IPS-18a (cell line): Measurements from ENCODE around the gene ENOX1.

ENCODE experiments used
- H3K27ac ChIP-seq: one replicate; pipeline ENCODE4 v1.5.1; 2013; ENCODE audit warnings: low read length
- H3K27me3 ChIP-seq: one replicate; pipeline ENCODE4 v1.6.1; 2013; ENCODE audit warnings: mild to moderate bottlenecking, low read length; ENCODE audit not compliant: control insufficient read depth, insufficient read depth
- H3K36me3 ChIP-seq: one replicate; pipeline ENCODE4 v1.6.1; 2013; ENCODE audit warnings: low read depth, low read length; ENCODE audit not compliant: control insufficient read depth
- H3K4me1 ChIP-seq: one replicate; pipeline ENCODE4 v1.6.1; 2013; ENCODE audit warnings: low read depth, low read length; ENCODE audit not compliant: control insufficient read depth
- H3K4me3 ChIP-seq: one replicate; pipeline ENCODE4 v1.5.1; 2013; ENCODE audit warnings: low read length
- H3K9ac ChIP-seq: one replicate; pipeline ENCODE4 v1.6.1; 2013; ENCODE audit warnings: mild to moderate bottlenecking, low read length, moderate library complexity
- H3K9me3 ChIP-seq: one replicate; pipeline ENCODE4 v1.6.1; 2013; ENCODE audit warnings: low read depth, low read length; ENCODE audit not compliant: control insufficient read depth

ENOX1 gene

GRCh38 chr13:43688227-43688907 lies 98.4 kb downstream of the ENOX1 start:
- Histone ChIP-seq H3K27me3 (no peaks in the 10 kb centered on the region), H3K9ac (no peak overlapping the region), H3K4me3 (no peak overlapping the region), H3K27ac (no peak overlapping the region), H3K9me3 (no peaks in the 10 kb centered on the region), H3K36me3 (no peaks in the 10 kb centered on the region), H3K4me1 (peaks cover 6% of the 10 kb centered on the region)

- Histone ChIP-seq H3K27ac (no peak overlapping the region), H3K9me3 (no peaks in the 10 kb centered on the region), H3K4me3 (no peak overlapping the region), H3K9ac (no peak overlapping the region), H3K4me1 (no peaks in the 10 kb centered on the region), H3K36me3 (no peaks in the 10 kb centered on the region), H3K27me3 (no peaks in the 10 kb centered on the region)
Measured at GRCh38 chr13:43687038-43687437, 99.7 kb downstream of the ENOX1 start.

- Histone ChIP-seq H3K4me3 (no peak overlapping the region), H3K4me1 (no peaks in the 10 kb centered on the region), H3K27me3 (no peaks in the 10 kb centered on the region), H3K27ac (no peak overlapping the region), H3K9me3 (no peaks in the 10 kb centered on the region), H3K36me3 (no peaks in the 10 kb centered on the region), H3K9ac (no peak overlapping the region)
Measured at GRCh38 chr13:43686557-43686956, 100.2 kb downstream of the ENOX1 start.

GRCh38 chr13:43684963-43685725 lies 101.6 kb downstream of the ENOX1 start:
- H3K27ac ChIP-seq = no peak overlapping the region
- no peak overlapping the region for H3K9ac ChIP-seq
- no peaks in the 10 kb centered on the region for H3K27me3 ChIP-seq
- H3K36me3 ChIP-seq = no peaks in the 10 kb centered on the region
- no peak overlapping the region for H3K4me3 ChIP-seq
- H3K9me3 ChIP-seq = no peaks in the 10 kb centered on the region
- H3K4me1 ChIP-seq = no peaks in the 10 kb centered on the region

- Histone ChIP-seq H3K4me3 (no peak overlapping the region), H3K27me3 (no peaks in the 10 kb centered on the region), H3K4me1 (no peaks in the 10 kb centered on the region), H3K36me3 (no peaks in the 10 kb centered on the region), H3K9ac (no peak overlapping the region), H3K27ac (no peak overlapping the region), H3K9me3 (no peaks in the 10 kb centered on the region)
Measured at GRCh38 chr13:43682701-43683100, 104.1 kb downstream of the ENOX1 start.

GRCh38 chr13:43676320-43676719 lies 110.5 kb downstream of the ENOX1 start:
- no peaks in the 10 kb centered on the region for H3K9me3 ChIP-seq
- H3K27me3 ChIP-seq = no peaks in the 10 kb centered on the region
- H3K27ac ChIP-seq = no peak overlapping the region
- no peak overlapping the region for H3K4me3 ChIP-seq
- H3K4me1 ChIP-seq = peaks cover 4% of the 10 kb centered on the region
- no peaks in the 10 kb centered on the region for H3K36me3 ChIP-seq
- H3K9ac ChIP-seq = no peak overlapping the region

GRCh38 chr13:43675577-43675976 lies 111.2 kb downstream of the ENOX1 start:
- H3K36me3 ChIP-seq = no peaks in the 10 kb centered on the region
- no peak overlapping the region for H3K4me3 ChIP-seq
- H3K27ac ChIP-seq = no peak overlapping the region
- H3K9ac ChIP-seq = no peak overlapping the region
- H3K27me3 ChIP-seq = no peaks in the 10 kb centered on the region
- H3K4me1 ChIP-seq = peaks cover 4% of the 10 kb centered on the region
- no peaks in the 10 kb centered on the region for H3K9me3 ChIP-seq

- Histone ChIP-seq H3K4me1 (peaks cover 29% of the 10 kb centered on the region), H3K36me3 (no peaks in the 10 kb centered on the region), H3K4me3 (no peak overlapping the region), H3K9me3 (no peaks in the 10 kb centered on the region), H3K27me3 (no peaks in the 10 kb centered on the region), H3K9ac (no peak overlapping the region), H3K27ac (no peak overlapping the region)
Measured at GRCh38 chr13:43669964-43670363, 116.8 kb downstream of the ENOX1 start.

GRCh38 chr13:43669101-43669500 lies 117.7 kb downstream of the ENOX1 start:
- H3K9ac ChIP-seq = no peak overlapping the region
- H3K36me3 ChIP-seq = no peaks in the 10 kb centered on the region
- H3K27ac ChIP-seq = no peak overlapping the region
- H3K27me3 ChIP-seq = no peaks in the 10 kb centered on the region
- H3K9me3 ChIP-seq = no peaks in the 10 kb centered on the region
- H3K4me1 ChIP-seq = peaks cover 35% of the 10 kb centered on the region
- no peak overlapping the region for H3K4me3 ChIP-seq

GRCh38 chr13:43666403-43666802 lies 120.4 kb downstream of the ENOX1 start:
- Histone ChIP-seq H3K9me3 (no peaks in the 10 kb centered on the region), H3K4me1 (peaks cover 35% of the 10 kb centered on the region), H3K9ac (no peak overlapping the region), H3K4me3 (no peak overlapping the region), H3K27ac (no peak overlapping the region), H3K27me3 (no peaks in the 10 kb centered on the region), H3K36me3 (no peaks in the 10 kb centered on the region)

GRCh38 chr13:43665388-43665787 lies 121.4 kb downstream of the ENOX1 start:
- Histone ChIP-seq H3K27me3 (no peaks in the 10 kb centered on the region), H3K36me3 (no peaks in the 10 kb centered on the region), H3K4me3 (no peak overlapping the region), H3K27ac (no peak overlapping the region), H3K9ac (no peak overlapping the region), H3K9me3 (no peaks in the 10 kb centered on the region), H3K4me1 (peaks cover 35% of the 10 kb centered on the region)

GRCh38 chr13:43664700-43665191 lies 122.0 kb downstream of the ENOX1 start:
- no peaks in the 10 kb centered on the region for H3K27me3 ChIP-seq
- H3K27ac ChIP-seq = no peak overlapping the region
- H3K4me3 ChIP-seq = no peak overlapping the region

More at GRCh38 chr13:43664700-43665191, 122.0 kb downstream of the ENOX1 start:
- H3K9me3 ChIP-seq = no peaks in the 10 kb centered on the region
- no peaks in the 10 kb centered on the region for H3K36me3 ChIP-seq
- no peak overlapping the region for H3K9ac ChIP-seq
- H3K4me1 ChIP-seq = peaks cover 35% of the 10 kb centered on the region
